Muscle of back (tissue), 13 donors: Measurements from ENCODE around the gene VEGFD. TPM values are rescaled to one million over a fixed set of nuclear protein-coding genes. Genes with fewer than 3 reads are reported as not detected.

Experiments used
- DNase-seq, 3 donors: peaks; one replicate each; pipeline versions ENCODE4 v3.0.0 to v3.0.0-alpha.2; 2013
- long read RNA-seq, 9 donors: transcript quantifications; one replicate each; lab custom pipeline, GENCODE V29; 2026
- polyA plus RNA-seq, 10 donors: library from polyadenylated mRNA; unstranded; fragments of 120-200 nt; gene quantifications; one replicate each; pipeline ENCODE4 v1.2.1, GENCODE V29; 2013; ENCODE audit not compliant: insufficient read length in 10 of 10

VEGFD gene
- 1 to 10 TPM in 3 of 10 donors, under 1 TPM in 7; 0.34 to 1.6 (median 0.86) TPM for polyA plus RNA-seq
- long read RNA-seq, donor 1 = 0 reads
- long read RNA-seq, donor 2 = 0 reads
- long read RNA-seq, donor 3 = 0 reads
- long read RNA-seq, donor 4 = 0 reads
- long read RNA-seq, donor 5 = 0 reads
- long read RNA-seq, donor 6 = 0 reads
- long read RNA-seq, donor 7 = 0 reads
- long read RNA-seq, donor 8 = 0 reads
- long read RNA-seq, donor 9 = 0 reads

- peak in 1 of 3 donors; percentile 59 for DNase-seq
These were observed at the start of gene VEGFD for GRCh38 chrX:15384304-15384703. TSS of gene VEGFD (minus strand) at chrX:15384413. CDS start at chrX:15383946, 467 bp downstream.

GRCh38 chrX:15430584-15430983, 46.4 kb upstream of the VEGFD start:
- no peak for DNase-seq

GRCh38 chrX:15430076-15430475, 45.9 kb upstream of the VEGFD start:
- DNase-seq = no peak

GRCh38 chrX:15425024-15425423, 40.8 kb upstream of the VEGFD start:
- DNase-seq = no peak

GRCh38 chrX:15418707-15419181, 34.5 kb upstream of the VEGFD start:
- DNase-seq = no peak

- DNase-seq = peak in 1 of 3 donors; percentile 49
These were observed 34.0 kb upstream of the VEGFD start for GRCh38 chrX:15418041-15418706.

- no peak for DNase-seq
These were observed 32.1 kb upstream of the VEGFD start for GRCh38 chrX:15416133-15416993.

GRCh38 chrX:15413101-15413500, 28.9 kb upstream of the VEGFD start:
- DNase-seq = no peak

- DNase-seq = no peak
These were observed 26.7 kb upstream of the VEGFD start for GRCh38 chrX:15410947-15411346.

GRCh38 chrX:15410430-15410829, 26.2 kb upstream of the VEGFD start:
- no peak for DNase-seq

- DNase-seq = no peak
These were observed 21.6 kb upstream of the VEGFD start for GRCh38 chrX:15405846-15406245.

GRCh38 chrX:15404401-15405096, 20.3 kb upstream of the VEGFD start:
- peak in 2 of 3 donors; percentile 30 to 64 for DNase-seq

GRCh38 chrX:15401378-15401777, 17.2 kb upstream of the VEGFD start:
- DNase-seq = no peak

GRCh38 chrX:15399962-15400391, 15.8 kb upstream of the VEGFD start:
- DNase-seq = no peak

GRCh38 chrX:15398874-15399273, 14.7 kb upstream of the VEGFD start:
- no peak for DNase-seq

GRCh38 chrX:15395789-15396188, 11.6 kb upstream of the VEGFD start:
- no peak for DNase-seq

- no peak for DNase-seq
These were observed 7.6 kb upstream of the VEGFD start for GRCh38 chrX:15391850-15392249.

GRCh38 chrX:15382813-15383212, 1.4 kb downstream of the VEGFD start:
- DNase-seq = no peak

GRCh38 chrX:15376956-15377355, 7.3 kb downstream of the VEGFD start:
- peak in 2 of 3 donors; percentile 14 to 15 for DNase-seq

GRCh38 chrX:15373976-15374375, 10.2 kb downstream of the VEGFD start:
- peak in 2 of 3 donors; percentile 7 to 18 for DNase-seq

GRCh38 chrX:15366506-15367352, 17.5 kb downstream of the VEGFD start:
- DNase-seq = no peak
